Measurements from ENCODE around the gene C1orf198.

Gene C1orf198

GRCh38 chr1:230808281-230808872, 59.9 kb downstream of the C1orf198 start:
- DNase-seq (ENCODE audit: low read depth) = no peak

- no peak for DNase-seq (ENCODE audit: low read depth)
These were observed 60.6 kb downstream of the C1orf198 start for GRCh38 chr1:230807561-230808280.

DNA sequence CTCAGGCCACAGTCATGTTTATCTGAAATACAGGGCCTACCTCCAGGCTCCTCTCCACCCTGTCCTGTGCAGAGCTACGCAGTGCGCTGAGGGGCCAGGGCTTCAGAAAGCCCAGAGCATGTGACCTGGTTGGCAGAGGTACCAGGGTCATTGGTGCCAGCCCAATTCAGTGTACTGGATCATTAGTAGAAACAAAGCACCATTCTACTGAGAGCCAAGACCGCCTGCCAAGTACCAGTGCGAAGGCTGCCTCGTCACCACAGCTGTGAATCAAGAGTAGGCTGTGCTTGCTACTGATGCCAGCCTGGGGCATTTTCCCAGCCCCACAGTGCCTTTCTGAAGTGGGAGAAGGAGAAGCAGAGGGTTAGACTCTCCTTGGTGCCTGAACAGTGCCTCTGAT, 61.3 kb downstream of the C1orf198 start:
- no peak for DNase-seq (ENCODE audit: low read depth)

- DNase-seq (ENCODE audit: low read depth) = no peak
These were observed 61.8 kb downstream of the C1orf198 start for GRCh38 chr1:230806552-230806951.

DNA sequence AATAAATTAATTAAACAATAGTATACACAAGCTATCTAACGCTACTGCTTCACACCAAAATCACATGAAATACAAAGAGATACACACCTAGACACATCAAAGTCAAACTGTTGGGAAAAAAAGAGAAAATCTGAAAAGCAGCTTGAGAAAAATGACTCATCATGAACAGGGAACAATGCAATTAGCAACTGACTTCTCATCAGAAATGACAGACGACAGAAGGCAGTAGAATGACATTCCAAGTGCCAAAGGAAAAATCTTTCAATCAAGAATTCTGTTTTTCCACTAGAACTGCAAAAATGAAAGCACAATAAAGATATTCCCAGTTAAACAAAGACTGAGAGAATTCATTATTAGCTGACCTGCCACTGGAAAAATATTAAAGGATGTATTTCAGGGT, 63.9 kb downstream of the C1orf198 start:
- no peak for DNase-seq (ENCODE audit: low read depth)

DNA sequence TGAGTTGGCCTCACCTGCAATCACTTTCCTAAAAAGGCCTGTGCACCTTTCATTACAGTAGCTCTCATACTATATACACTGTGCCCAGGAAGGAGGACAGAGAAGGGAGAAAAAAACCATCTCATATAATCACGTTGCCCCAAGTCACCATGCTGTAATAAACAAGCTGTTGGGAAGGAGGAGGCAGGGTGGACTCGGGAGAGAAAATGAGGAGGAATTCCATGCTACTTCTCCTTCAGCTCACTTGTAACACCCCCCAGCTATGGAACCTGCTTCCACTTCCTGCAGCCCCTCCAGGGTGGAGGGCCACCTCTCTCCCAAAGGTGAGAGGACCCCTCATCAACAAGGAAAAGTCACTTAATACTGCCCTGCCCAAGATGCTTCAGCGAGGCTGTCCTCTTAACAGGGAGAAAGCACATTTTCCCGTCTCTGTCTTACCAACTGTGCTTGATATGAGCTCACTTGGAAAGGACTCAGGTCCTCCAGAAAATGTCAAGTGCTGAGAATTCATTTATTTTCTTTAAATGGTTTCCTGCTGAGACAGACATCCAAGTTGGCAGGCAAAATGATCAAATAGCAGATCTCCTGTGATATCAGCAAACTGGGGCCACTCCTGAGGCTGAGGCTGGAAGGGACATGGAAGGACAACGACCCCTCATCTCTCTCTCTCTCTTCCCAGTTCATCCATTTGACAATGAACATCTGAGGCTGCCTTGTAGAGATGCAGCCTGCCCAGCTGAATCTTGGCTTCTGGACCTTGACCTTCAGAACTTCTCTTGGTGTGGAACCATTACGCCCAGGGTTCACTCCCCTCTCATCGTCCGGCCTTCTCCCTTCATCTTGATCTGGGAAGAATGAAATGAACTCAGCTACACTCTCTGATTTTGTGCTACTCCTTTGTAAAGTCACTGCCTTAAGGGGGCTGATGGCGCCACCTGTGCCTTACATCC, 67.2 kb downstream of the C1orf198 start:
- no peak for DNase-seq (ENCODE audit: low read depth)

GRCh38 chr1:230798491-230798890, 69.8 kb downstream of the C1orf198 start:
- DNase-seq (ENCODE audit: low read depth) = no peak

- no peak for DNase-seq (ENCODE audit: low read depth)
These were observed 70.4 kb downstream of the C1orf198 start for GRCh38 chr1:230797942-230798365.

DNA sequence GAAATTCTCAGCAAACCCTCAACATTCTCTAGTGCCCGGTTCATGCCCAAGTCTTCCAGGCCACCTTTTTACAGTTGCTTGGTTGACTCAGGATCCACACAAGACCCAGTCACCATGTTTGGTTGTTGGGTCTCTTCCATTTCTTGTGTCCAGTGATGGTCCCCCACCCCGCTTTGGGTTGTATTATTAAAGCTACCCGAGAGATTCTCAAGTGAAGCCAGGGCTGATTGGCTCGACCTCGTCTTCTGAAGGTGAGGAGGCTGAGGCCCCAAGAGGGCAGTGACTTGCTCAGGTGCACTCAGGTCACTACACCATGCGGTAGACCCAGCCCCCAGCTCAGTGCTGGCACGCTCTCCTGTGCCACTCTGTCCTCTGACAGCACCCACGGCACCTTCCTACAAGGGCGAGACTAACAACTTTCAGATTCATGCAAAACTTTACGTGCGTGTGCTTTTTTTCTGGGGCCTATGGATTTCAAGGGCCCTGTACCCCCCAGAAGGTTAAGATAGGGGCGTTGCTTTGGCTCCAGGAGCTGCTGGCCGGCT, 70.9 kb downstream of the C1orf198 start:
- no peak for DNase-seq (ENCODE audit: low read depth)

GRCh38 chr1:230796626-230797025, 71.7 kb downstream of the C1orf198 start:
- DNase-seq (ENCODE audit: low read depth) = no peak

DNA sequence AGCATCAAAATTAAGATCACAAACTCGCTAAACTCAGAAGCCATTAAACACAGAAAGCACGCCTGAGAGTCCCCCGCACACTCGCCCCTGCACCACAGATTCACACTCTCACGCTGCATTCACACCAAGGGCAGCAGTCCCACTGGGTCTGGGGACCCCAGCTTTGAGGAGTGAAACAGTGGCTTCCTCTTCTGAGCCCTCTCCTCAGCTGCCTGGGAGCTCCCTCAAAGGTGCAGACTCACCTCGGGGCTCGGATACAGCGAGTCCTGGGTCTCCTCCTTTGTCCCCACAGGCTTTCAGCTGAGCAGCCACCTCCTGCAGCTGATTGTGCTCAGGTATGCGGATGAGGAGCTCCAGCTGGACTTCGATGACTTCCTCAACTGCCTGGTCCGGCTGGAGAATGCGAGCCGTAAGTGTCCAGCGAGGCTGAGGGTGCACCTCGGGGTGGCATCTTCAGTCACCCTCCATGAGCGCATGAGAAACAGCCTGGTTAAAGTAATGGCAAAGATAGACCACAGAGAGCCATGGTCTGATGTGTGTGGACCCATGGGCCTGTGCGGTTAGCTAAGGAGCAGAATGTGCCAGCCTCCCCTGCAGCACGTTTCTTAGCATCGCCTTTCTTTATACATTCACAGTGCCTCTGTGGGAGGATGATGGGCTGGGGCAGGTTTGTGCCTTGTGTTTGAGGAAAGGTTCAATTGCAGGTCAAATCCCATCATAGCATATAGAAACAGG, 73.3 kb downstream of the C1orf198 start:
- DNase-seq (ENCODE audit: low read depth) = no peak

GRCh38 chr1:230794431-230794830, 73.9 kb downstream of the C1orf198 start:
- DNase-seq (ENCODE audit: low read depth) = no peak

DNA sequence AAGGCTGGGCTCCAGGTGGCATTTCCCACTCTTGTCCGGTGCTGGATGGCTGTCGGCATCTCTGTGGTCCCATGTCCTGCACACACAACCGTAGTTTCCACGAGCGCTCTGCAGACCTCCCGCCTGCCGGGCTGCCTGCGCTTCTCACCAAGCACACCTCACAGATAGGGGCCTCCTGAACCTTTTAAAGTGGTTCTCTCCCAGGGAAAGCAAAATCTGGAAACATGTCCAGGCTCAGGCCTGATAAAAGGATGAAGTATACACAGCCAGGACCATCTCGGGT, 74.9 kb downstream of the C1orf198 start:
- no peak for DNase-seq (ENCODE audit: low read depth)

- DNase-seq (ENCODE audit: low read depth) = no peak
These were observed 75.4 kb downstream of the C1orf198 start for GRCh38 chr1:230792691-230793462.

DNA sequence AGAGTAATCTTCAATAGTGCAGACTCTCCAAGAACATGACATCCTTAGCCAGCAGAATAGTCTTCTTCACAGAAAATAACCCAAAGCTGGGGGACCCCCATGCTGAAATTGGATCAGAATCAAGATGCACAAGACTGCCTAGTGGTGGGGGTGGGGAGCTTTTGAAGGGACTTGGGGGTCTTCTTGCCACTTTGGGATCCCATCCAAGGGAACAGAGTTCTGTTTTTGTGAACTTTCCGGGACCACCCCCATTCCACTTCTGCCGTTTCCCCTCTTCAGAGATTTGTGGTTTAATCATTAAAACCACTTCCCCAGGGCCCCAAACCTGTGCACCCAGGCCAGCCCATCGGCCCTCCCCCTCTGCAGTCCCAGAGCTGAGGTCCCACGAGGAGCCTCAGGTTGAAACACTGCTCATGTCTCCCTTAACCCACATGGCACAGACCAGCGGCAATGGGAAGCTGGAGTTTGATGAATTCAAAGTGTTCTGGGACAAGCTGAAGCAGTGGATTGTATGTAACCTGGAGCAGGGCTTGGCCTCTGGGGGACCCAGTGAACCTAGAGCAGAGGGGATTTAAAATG, 76.2 kb downstream of the C1orf198 start:
- no peak for DNase-seq (ENCODE audit: low read depth)

DNA sequence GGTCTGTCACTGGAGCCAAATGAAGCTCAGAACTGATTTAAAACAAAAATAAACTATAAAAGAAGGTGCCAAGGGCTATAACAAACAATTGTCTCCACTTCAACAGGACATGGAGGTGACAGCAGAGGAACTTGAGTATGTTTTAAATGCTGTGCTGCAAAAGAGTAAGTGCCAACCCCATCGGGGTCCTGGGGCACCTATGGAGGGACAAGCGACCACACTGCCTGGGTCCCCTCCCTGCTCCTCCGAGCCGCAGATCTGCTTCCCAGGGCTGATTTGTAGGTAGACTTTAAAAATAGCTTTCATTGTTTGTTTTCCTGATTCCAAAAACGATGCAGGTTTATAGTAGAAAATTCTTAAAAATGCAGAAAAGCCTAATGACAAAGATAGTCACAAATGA, 78.3 kb downstream of the C1orf198 start:
- no peak for DNase-seq (ENCODE audit: low read depth)

- DNase-seq (ENCODE audit: low read depth) = no peak
These were observed 79.6 kb downstream of the C1orf198 start for GRCh38 chr1:230788561-230789275.

- DNase-seq (ENCODE audit: low read depth) = no peak
These were observed 80.8 kb downstream of the C1orf198 start for GRCh38 chr1:230787471-230787870.
